Lung (tissue), 12 donors: ENCODE results near the gene LDB2. TPM values are rescaled to one million over a fixed set of nuclear protein-coding genes. Genes with fewer than 3 reads are reported as not detected.

ENCODE experiments used
- ATAC-seq: fragments of 200-7000 bp; cut with Tn5 transposase; one replicate; pipeline ENCODE4 v1.9.1; 2020; ENCODE audit warnings: moderate number of reproducible peaks; ENCODE audit not compliant: insufficient read depth, low FRiP score
- DNase-seq, 3 donors: peaks; one replicate each; pipeline ENCODE4 v3.0.0-alpha.2; 2013 to 2017
- H3K27ac ChIP-seq, 2 donors: one replicate each; pipeline ENCODE4 v1.5.1; 2013; ENCODE audit warnings: mild to moderate bottlenecking in 2 of 2, moderate library complexity in 2 of 2, control low read depth in 1 of 2, inconsistent platforms in 1 of 2, low read depth in 1 of 2, low read length in 1 of 2
- H3K27me3 ChIP-seq, 3 donors: one replicate each; pipeline ENCODE4 v1.5.1; 2013; ENCODE audit warnings: low read length in 2 of 3; ENCODE audit not compliant: control insufficient read depth in 3 of 3, insufficient read depth in 3 of 3
- H3K36me3 ChIP-seq, 4 donors: one replicate each; pipeline ENCODE4 v1.5.1; 2013; ENCODE audit warnings: low read length in 4 of 4, mild to moderate bottlenecking in 1 of 4, moderate library complexity in 1 of 4; ENCODE audit not compliant: control insufficient read depth in 4 of 4, insufficient read depth in 4 of 4
- H3K4me1 ChIP-seq, 5 donors: one replicate each; pipeline ENCODE4 v1.5.1; 2013; ENCODE audit warnings: low read length in 5 of 5, mild to moderate bottlenecking in 2 of 5, moderate library complexity in 1 of 5; ENCODE audit not compliant: control insufficient read depth in 5 of 5, insufficient read depth in 5 of 5
- H3K4me3 ChIP-seq: one replicate; pipeline ENCODE4 v1.5.1; 2013; ENCODE audit warnings: mild to moderate bottlenecking, control low read depth, moderate library complexity
- H3K9ac ChIP-seq, 2 donors: one replicate each; pipeline ENCODE4 v1.5.1; 2013; ENCODE audit warnings: low read length in 2 of 2, control low read depth in 1 of 2; ENCODE audit not compliant: insufficient read depth in 1 of 2
- H3K9me3 ChIP-seq, 4 donors: one replicate each; pipeline ENCODE4 v1.5.1; 2013; ENCODE audit warnings: low read length in 3 of 4, mild to moderate bottlenecking in 1 of 4, moderate library complexity in 1 of 4; ENCODE audit not compliant: control insufficient read depth in 4 of 4, insufficient read depth in 3 of 4
- CTCF ChIP-seq: IDR thresholded peaks from 2 replicates; pipeline ENCODE4 v1.5.1; 2012; ENCODE audit warnings: mild to moderate bottlenecking; ENCODE audit errors: control extremely low read depth, extremely low read depth
- WGBS, 2 donors: extraction: QIAGEN DNeasy Blood & Tissue Kit; methylation state at CpG; one replicate each; pipeline ENCODE4 v1.1.7; 2013; 5-methylcytosine and 5-hydroxymethylcytosine counted together
- polyA plus RNA-seq, 2 donors: library from polyadenylated mRNA; stranded (reverse); fragments of 200-250 nt; gene quantifications; one replicate each; pipeline ENCODE4 v1.2.1, GENCODE V29; 2013
- total RNA-seq, 2 donors: library from RNA; depleted of rRNA in 1 of 2; stranded (reverse); fragments of >200 nt in 1 of 2; gene quantifications; one replicate each; pipeline ENCODE4 v1.2.1, GENCODE V29; 2014 to 2021
- donor health status: control.
- donor health status: control.
- donor health status: Bipolar disorder and iron deficiency.
- donor health status: healthy.
- donor health status: DM: yes; HTN: yes; CAD: no.

LDB2 gene
- total and polyA plus RNA-seq, 4 donors = 18.1 to 147 (median 46.1) TPM

GRCh38 chr4:16896881-16897750, 1.3 kb downstream of the LDB2 start:
- Histone ChIP-seq H3K4me3 (peak overlapping the region; percentile 74), H3K27ac (peak overlapping the region; percentile 63 to 80), H3K9me3 (no peaks in the 10 kb centered on the region), H3K36me3 (no peaks in the 10 kb centered on the region), H3K4me1 (peaks cover 0 to 43% (median 2%) of the 10 kb centered on the region in 5 donors), H3K9ac (peak overlapping the region in 1 of 2 donors; percentile 73), H3K27me3 (no peaks in the 10 kb centered on the region)
- peak; percentile 19 to 91 (median 83) for DNase-seq
- no peak for TF ChIP-seq CTCF
- 32 to 46% methylated on average over 7 of the region's 7 CpGs for WGBS, 2 donors
- ATAC-seq = no peak

GRCh38 chr4:16894406-16894805, 4.0 kb downstream of the LDB2 start:
- peak overlapping the region in 1 of 2 donors; percentile 53 for H3K27ac ChIP-seq
- ATAC-seq = no peak
- no peak for TF ChIP-seq CTCF

GRCh38 chr4:16893141-16893651, 5.2 kb downstream of the LDB2 start:
- Histone ChIP-seq H3K27me3 (no peaks in the 10 kb centered on the region), H3K36me3 (peaks cover 0 to 2% (median under 1%) of the 10 kb centered on the region in 4 donors), H3K27ac (no peak overlapping the region), H3K4me3 (no peak overlapping the region), H3K9ac (no peak overlapping the region), H3K9me3 (no peaks in the 10 kb centered on the region), H3K4me1 (peaks cover 0 to 27% (median 2%) of the 10 kb centered on the region in 5 donors)
- TF ChIP-seq CTCF = no peak
- WGBS, 2 donors = 4 to 17% methylated on average over 2 of the region's 2 CpGs
- peak in 2 of 3 donors; percentile 35 to 36 for DNase-seq
- ATAC-seq = no peak

More at GRCh38 chr4:16894406-16894805, 4.0 kb downstream of the LDB2 start:
- H3K4me1 ChIP-seq = peaks cover 0 to 33% (median 4%) of the 10 kb centered on the region in 5 donors
- H3K36me3 ChIP-seq = no peaks in the 10 kb centered on the region
- H3K4me3 ChIP-seq = no peak overlapping the region
- no peaks in the 10 kb centered on the region for H3K27me3 ChIP-seq
- H3K9ac ChIP-seq = no peak overlapping the region
- WGBS, 2 donors = 69 to 85% methylated on average over 1 of the region's 1 CpG
- no peaks in the 10 kb centered on the region for H3K9me3 ChIP-seq
- no peak for DNase-seq
